Mesendoderm (in vitro differentiated cells): ENCODE results near the gene NAP1L4.

Experiments
- DNase-seq: peaks from one replicate; pipeline ENCODE4 v3.0.0; 2013
- H2AK5ac ChIP-seq: 2 replicates; pipeline ENCODE4 v1.6.1; 2013; ENCODE audit warnings: low read length, inconsistent platforms
- H2BK120ac ChIP-seq: 2 replicates; pipeline ENCODE4 v1.6.1; 2013; ENCODE audit warnings: low read depth, mild to moderate bottlenecking, low read length, moderate library complexity, mixed read lengths
- H2BK15ac ChIP-seq: replicated peaks from 2 replicates; pipeline ENCODE4 v1.6.1; 2013; ENCODE audit warnings: low read depth, mild to moderate bottlenecking, moderate library complexity
- H2BK5ac ChIP-seq: 2 replicates; pipeline ENCODE4 v1.6.1; 2013; ENCODE audit warnings: low read length, inconsistent platforms
- H3K18ac ChIP-seq: 2 replicates; pipeline ENCODE4 v1.6.1; 2013; ENCODE audit warnings: mild to moderate bottlenecking, low read length, mixed read lengths
- H3K23ac ChIP-seq: one replicate; pipeline ENCODE4 v1.6.1; 2013; ENCODE audit warnings: low read length
- H3K27ac ChIP-seq: 2 replicates; pipeline ENCODE4 v1.5.1; 2013; ENCODE audit warnings: low read depth, mild to moderate bottlenecking, inconsistent platforms, low read length, moderate library complexity
- H3K27me3 ChIP-seq: 2 replicates; pipeline ENCODE4 v1.6.1; 2013; ENCODE audit warnings: low read length, control low read depth, mild to moderate bottlenecking, inconsistent platforms; ENCODE audit not compliant: insufficient read depth, poor library complexity
- H3K36me3 ChIP-seq: 2 replicates; pipeline ENCODE4 v1.6.1; 2013; ENCODE audit warnings: low read length, inconsistent platforms; ENCODE audit not compliant: control insufficient read depth, insufficient read depth
- H3K4ac ChIP-seq: one replicate; pipeline ENCODE4 v1.6.1; 2013; ENCODE audit warnings: low read depth, mild to moderate bottlenecking, low read length, moderate library complexity
- H3K4me1 ChIP-seq: 2 replicates; pipeline ENCODE4 v1.6.1; 2013; ENCODE audit warnings: low read depth, low read length, inconsistent platforms; ENCODE audit not compliant: control insufficient read depth
- H3K4me2 ChIP-seq: 2 replicates; pipeline ENCODE4 v1.6.1; 2013; ENCODE audit warnings: low read length
- H3K4me3 ChIP-seq: 2 replicates; pipeline ENCODE4 v1.5.1; 2013; ENCODE audit warnings: mild to moderate bottlenecking, low read length
- H3K56ac ChIP-seq: one replicate; pipeline ENCODE4 v1.6.1; 2013; ENCODE audit warnings: low read length
- H3K79me1 ChIP-seq: 2 replicates; pipeline ENCODE4 v1.6.1; 2013; ENCODE audit warnings: low read length, inconsistent platforms
- H3K79me2 ChIP-seq: 2 replicates; pipeline ENCODE4 v1.6.1; 2013; ENCODE audit warnings: mild to moderate bottlenecking, low read length; ENCODE audit not compliant: control insufficient read depth, insufficient read depth
- H3K9ac ChIP-seq: 2 replicates; pipeline ENCODE4 v1.6.1; 2013; ENCODE audit warnings: low read length, inconsistent platforms
- H4K5ac ChIP-seq: one replicate; pipeline ENCODE4 v1.6.1; 2013; ENCODE audit warnings: low read length
- H4K8ac ChIP-seq: one replicate; pipeline ENCODE4 v1.6.1; 2013; ENCODE audit warnings: low read depth, mild to moderate bottlenecking, control low read depth, low read length, moderate library complexity
- WGBS: extraction: QIAGEN DNeasy Blood & Tissue Kit; methylation state at CpG from one replicate; pipeline ENCODE4 v1.1.7; 2013; ENCODE audit warnings: low lambda C conversion rate, missing lambda C conversion rate; ENCODE audit not compliant: insufficient coverage; ENCODE audit errors: extremely low coverage; 5-methylcytosine and 5-hydroxymethylcytosine counted together

NAP1L4 gene

GRCh38 chr11:2901196-2901796, 90.8 kb downstream of the NAP1L4 start:
- H2BK15ac ChIP-seq: no peak overlapping the region
- DNase-seq: no peak
- H3K23ac ChIP-seq: no peak overlapping the region
- no CpG with 5 or more reads among the region's 16 CpGs for WGBS
- H3K27ac ChIP-seq: no peak overlapping the region
- no peak overlapping the region for H3K4me2 ChIP-seq
- H3K36me3 ChIP-seq: no peaks in the 10 kb centered on the region
- no peak overlapping the region for H4K5ac ChIP-seq
- no peak overlapping the region for H3K4me3 ChIP-seq
- no peaks in the 10 kb centered on the region for H3K27me3 ChIP-seq
- no peak overlapping the region for H2BK120ac ChIP-seq
- no peaks in the 10 kb centered on the region for H3K79me1 ChIP-seq
- peak overlapping the region; percentile 35 for H3K18ac ChIP-seq
- no peak overlapping the region for H2AK5ac ChIP-seq
- no peak overlapping the region for H2BK5ac ChIP-seq
- H4K8ac ChIP-seq: no peak overlapping the region
- no peak overlapping the region for H3K4ac ChIP-seq
- peak overlapping the region; percentile 69 for H3K9ac ChIP-seq
- no peaks in the 10 kb centered on the region for H3K4me1 ChIP-seq
- peak overlapping the region; percentile 88 for H3K56ac ChIP-seq
- H3K79me2 ChIP-seq: no peaks in the 10 kb centered on the region

GRCh38 chr11:2899080-2899783, 92.9 kb downstream of the NAP1L4 start:
- Histone ChIP-seq H3K27me3 (no peaks in the 10 kb centered on the region), H3K79me2 (no peaks in the 10 kb centered on the region), H3K4me1 (no peaks in the 10 kb centered on the region), H3K79me1 (no peaks in the 10 kb centered on the region), H3K56ac (no peak overlapping the region), H3K4me3 (no peak overlapping the region), H3K36me3 (no peaks in the 10 kb centered on the region), H2BK120ac (no peak overlapping the region), H3K4ac (no peak overlapping the region), H2AK5ac (no peak overlapping the region), H3K27ac (no peak overlapping the region), H2BK5ac (no peak overlapping the region), H3K23ac (no peak overlapping the region), H3K9ac (no peak overlapping the region), H4K8ac (no peak overlapping the region), H3K18ac (no peak overlapping the region), H2BK15ac (no peak overlapping the region), H4K5ac (no peak overlapping the region), H3K4me2 (no peak overlapping the region)
- no CpG with 5 or more reads among the region's 13 CpGs for WGBS
- DNase-seq: no peak

GRCh38 chr11:2898366-2899079, 93.6 kb downstream of the NAP1L4 start:
- Histone ChIP-seq H3K79me2 (no peaks in the 10 kb centered on the region), H3K56ac (peak overlapping the region; percentile 3), H3K4me3 (no peak overlapping the region), H3K4ac (no peak overlapping the region), H3K27ac (no peak overlapping the region), H3K27me3 (no peaks in the 10 kb centered on the region), H3K36me3 (no peaks in the 10 kb centered on the region), H4K8ac (no peak overlapping the region), H3K18ac (no peak overlapping the region), H2AK5ac (no peak overlapping the region), H3K4me2 (no peak overlapping the region), H2BK5ac (no peak overlapping the region), H3K23ac (peak overlapping the region; percentile 24), H3K4me1 (no peaks in the 10 kb centered on the region), H4K5ac (no peak overlapping the region), H3K9ac (no peak overlapping the region), H2BK120ac (no peak overlapping the region), H3K79me1 (no peaks in the 10 kb centered on the region), H2BK15ac (no peak overlapping the region)
- DNase-seq: peak; percentile 25
- no CpG with 5 or more reads among the region's 12 CpGs for WGBS

- Histone ChIP-seq H3K79me2 (no peaks in the 10 kb centered on the region), H3K27me3 (no peaks in the 10 kb centered on the region), H3K4me3 (no peak overlapping the region), H3K4ac (no peak overlapping the region), H2BK15ac (no peak overlapping the region), H3K56ac (no peak overlapping the region), H4K5ac (no peak overlapping the region), H4K8ac (no peak overlapping the region), H2BK120ac (no peak overlapping the region), H3K27ac (no peak overlapping the region), H3K23ac (no peak overlapping the region), H3K79me1 (no peaks in the 10 kb centered on the region), H2BK5ac (no peak overlapping the region), H3K4me2 (no peak overlapping the region), H3K4me1 (no peaks in the 10 kb centered on the region), H3K18ac (no peak overlapping the region), H2AK5ac (no peak overlapping the region), H3K36me3 (no peaks in the 10 kb centered on the region), H3K9ac (no peak overlapping the region)
- no CpG with 5 or more reads among the region's 6 CpGs for WGBS
- DNase-seq: no peak
Observed at GRCh38 chr11:2897048-2897447, 95.1 kb downstream of the NAP1L4 start.

GRCh38 chr11:2896047-2896446, 96.1 kb downstream of the NAP1L4 start:
- no peak overlapping the region for H3K9ac ChIP-seq
- H3K79me1 ChIP-seq: no peaks in the 10 kb centered on the region
- H3K56ac ChIP-seq: no peak overlapping the region
- H3K4me3 ChIP-seq: no peak overlapping the region
- no peaks in the 10 kb centered on the region for H3K27me3 ChIP-seq
- peaks cover 6% of the 10 kb centered on the region for H3K4me1 ChIP-seq
- no peaks in the 10 kb centered on the region for H3K79me2 ChIP-seq
- H2BK5ac ChIP-seq: no peak overlapping the region
- H4K5ac ChIP-seq: no peak overlapping the region
- no peak overlapping the region for H2BK120ac ChIP-seq
- DNase-seq: no peak
- H3K27ac ChIP-seq: no peak overlapping the region
- no peak overlapping the region for H4K8ac ChIP-seq
- WGBS: no CpG with 5 or more reads among the region's 9 CpGs
- no peak overlapping the region for H3K23ac ChIP-seq
- no peak overlapping the region for H2BK15ac ChIP-seq
- no peak overlapping the region for H3K4me2 ChIP-seq
- H2AK5ac ChIP-seq: no peak overlapping the region
- H3K36me3 ChIP-seq: no peaks in the 10 kb centered on the region
- H3K18ac ChIP-seq: no peak overlapping the region
- no peak overlapping the region for H3K4ac ChIP-seq
